Common myeloid progenitor, CD34-positive (primary cell): Measurements from ENCODE around the gene ACIN1.

ENCODE experiments used
- CTCF ChIA-PET: fragments of 350-600 bp; sonication (Branson Sonifier 250); formaldehyde crosslinking; loops from one replicate; lab custom pipeline; 2021; ENCODE audit warnings: antibody characterized with exemption; lab: Charles Lee
- POLR2A ChIA-PET: fragments of 350-600 bp; sonication (Branson Sonifier 250); formaldehyde crosslinking; loops from one replicate; lab custom pipeline; 2021; ENCODE audit warnings: antibody characterized with exemption; lab: Charles Lee
- DNase-seq, 3 donors: peaks; one replicate each; pipeline versions ENCODE4 v3.0.0 to v3.0.0-alpha.2; 2013
- H3K27ac ChIP-seq, 2 experiments: 1 replicate in 1 of 2; 2 replicates in 1 of 2; pipeline ENCODE4 v1.7.0; 2013; ENCODE audit warnings: inconsistent platforms in 2 of 2, low read length in 2 of 2, mild to moderate bottlenecking in 2 of 2, low read depth in 1 of 2, moderate library complexity in 1 of 2; ENCODE audit not compliant: severe bottlenecking in 2 of 2, insufficient read depth in 1 of 2, poor library complexity in 1 of 2
- H3K27me3 ChIP-seq, 5 experiments: replicated peaks in 2 of 5; 1 replicate in 3 of 5; 2 replicates in 2 of 5; pipeline versions ENCODE4 v1.6.1 to v1.7.0; 2013; ENCODE audit warnings: low read length in 4 of 5, mild to moderate bottlenecking in 2 of 5, moderate library complexity in 2 of 5, inconsistent platforms in 1 of 5; ENCODE audit not compliant: insufficient read depth in 5 of 5, control insufficient read depth in 4 of 5
- H3K36me3 ChIP-seq, 4 experiments: 1 replicate in 2 of 4; 2 replicates in 2 of 4; pipeline versions ENCODE4 v1.6.1 to v1.7.0; 2013; ENCODE audit warnings: low read length in 3 of 4, control low read depth in 1 of 4, mild to moderate bottlenecking in 1 of 4; ENCODE audit not compliant: control insufficient read depth in 4 of 4, insufficient read depth in 4 of 4
- H3K4me1 ChIP-seq, 4 experiments: 1 replicate in 3 of 4; 2 replicates in 1 of 4; pipeline versions ENCODE4 v1.6.1 to v1.7.1; 2013; ENCODE audit warnings: low read length in 3 of 4, mild to moderate bottlenecking in 3 of 4, control low read depth in 1 of 4, inconsistent platforms in 1 of 4, moderate library complexity in 1 of 4; ENCODE audit not compliant: control insufficient read depth in 4 of 4, insufficient read depth in 4 of 4; ENCODE audit errors: control extremely low read depth in 1 of 4
- H3K4me3 ChIP-seq, 7 experiments: 1 replicate in 4 of 7; 2 replicates in 3 of 7; pipeline versions ENCODE4 v1.5.1 to v1.7.0; 2013; ENCODE audit warnings: mild to moderate bottlenecking in 7 of 7, low read length in 6 of 7, moderate library complexity in 6 of 7, inconsistent platforms in 2 of 7, low read depth in 2 of 7, control low read depth in 1 of 7; ENCODE audit not compliant: insufficient read depth in 4 of 7, control insufficient read depth in 1 of 7; ENCODE audit errors: extremely low read depth in 1 of 7
- H3K9me3 ChIP-seq, 5 experiments: 1 replicate in 4 of 5; 2 replicates in 1 of 5; pipeline versions ENCODE4 v1.6.1 to v1.7.1; 2013; ENCODE audit warnings: low read length in 4 of 5, mild to moderate bottlenecking in 2 of 5, inconsistent platforms in 1 of 5, low read depth in 1 of 5, moderate library complexity in 1 of 5; ENCODE audit not compliant: control insufficient read depth in 4 of 5, insufficient read depth in 2 of 5; ENCODE audit errors: control extremely low read depth in 1 of 5
- whole genome bisulfite sequencing: methylation state at CpG from one replicate; pipeline ENCODE4 v1.1.5; 2013; ENCODE audit not compliant: insufficient coverage; 5-methylcytosine and 5-hydroxymethylcytosine counted together

ACIN1 gene

GRCh38 chr14:23093991-23094665, 808 bp downstream of the ACIN1 start:
- peaks cover 15 to 33% (median 20%) of the 10 kb centered on the region in 4 experiments for H3K4me1 ChIP-seq
- DNase-seq: peak; percentile 48 to 91 (median 64)
- H3K9me3 ChIP-seq: no peaks in the 10 kb centered on the region
- CTCF ChIA-PET: interaction anchor here (0.9 to 3.5 kb wide), 13 partner anchors 8 to 99 kb away, joined by 3 to 34 read pairs (median 9); partner anchors contain the start of gene CEBPE
- POLR2A ChIA-PET: interaction anchor here (1.0 to 2.4 kb wide), 6 partner anchors 8 to 24 kb away, joined by 3 to 16 read pairs (median 4); no protein-coding TSS in a partner anchor
- H3K4me3 ChIP-seq: peak overlapping the region; percentile 85 to 100 (median 96)
- WGBS: 2% methylated on average over 9 of the region's 14 CpGs
- H3K27ac ChIP-seq: peak overlapping the region; percentile 98 to 99
- no peaks in the 10 kb centered on the region for H3K27me3 ChIP-seq
- H3K36me3 ChIP-seq: peaks cover 14 to 58% (median 36%) of the 10 kb centered on the region in 4 experiments

GRCh38 chr14:23093526-23093925, 1.4 kb downstream of the ACIN1 start:
- ChIA-PET POLR2A (interaction anchor here (1.5 kb wide), 1 partner anchor 11 kb away, joined by 3 read pairs; no protein-coding TSS in a partner anchor), CTCF (interaction anchor here (1.8 to 3.5 kb wide), 5 partner anchors 16 to 32 kb away, joined by 6 to 34 read pairs (median 24); no protein-coding TSS in a partner anchor)
- peak overlapping the region in 6 of 7 experiments; percentile 85 to 100 (median 96) for H3K4me3 ChIP-seq
- H3K27me3 ChIP-seq: no peaks in the 10 kb centered on the region
- H3K27ac ChIP-seq: peak overlapping the region in 1 of 2 experiments; percentile 99
- 91% methylated on average over 1 of the region's 2 CpGs for WGBS
- DNase-seq: no peak
- peaks cover 15 to 33% (median 20%) of the 10 kb centered on the region in 4 experiments for H3K4me1 ChIP-seq
- H3K9me3 ChIP-seq: no peaks in the 10 kb centered on the region
- H3K36me3 ChIP-seq: peaks cover 16 to 58% (median 35%) of the 10 kb centered on the region in 4 experiments

- ChIA-PET POLR2A (no interaction called here), CTCF (interaction anchor here (0.9 to 14.0 kb wide), 5 partner anchors 9 to 35 kb away, joined by 3 to 153 read pairs (median 7); no protein-coding TSS in a partner anchor)
- WGBS: 100% methylated on average over 1 of the region's 2 CpGs
- no peaks in the 10 kb centered on the region for H3K27me3 ChIP-seq
- H3K4me3 ChIP-seq: peak overlapping the region in 3 of 7 experiments; percentile 85 to 100 (median 89)
- peaks cover 15 to 33% (median 20%) of the 10 kb centered on the region in 4 experiments for H3K4me1 ChIP-seq
- no peaks in the 10 kb centered on the region for H3K9me3 ChIP-seq
- H3K27ac ChIP-seq: peak overlapping the region in 1 of 2 experiments; percentile 99
- peaks cover 16 to 58% (median 35%) of the 10 kb centered on the region in 4 experiments for H3K36me3 ChIP-seq
- no peak for DNase-seq
Observed at GRCh38 chr14:23093104-23093503, 1.8 kb downstream of the ACIN1 start.

- no peak for DNase-seq
- POLR2A ChIA-PET: no interaction called here
- Histone ChIP-seq H3K27me3 (no peaks in the 10 kb centered on the region), H3K36me3 (peaks cover 21 to 65% (median 41%) of the 10 kb centered on the region in 4 experiments), H3K9me3 (no peaks in the 10 kb centered on the region), H3K27ac (no peak overlapping the region), H3K4me1 (peaks cover 12 to 26% (median 15%) of the 10 kb centered on the region in 4 experiments), H3K4me3 (no peak overlapping the region)
- 80% methylated on average over 5 of the region's 12 CpGs for WGBS
- CTCF ChIA-PET: interaction anchor here (0.7 to 14.0 kb wide), 11 partner anchors 9 to 34 kb away, joined by 3 to 153 read pairs (median 3); no protein-coding TSS in a partner anchor
Observed at GRCh38 chr14:23091294-23092225, 3.4 kb downstream of the ACIN1 start.

GRCh38 chr14:23090254-23090636, 4.7 kb downstream of the ACIN1 start:
- H3K27me3 ChIP-seq: no peaks in the 10 kb centered on the region
- peaks cover 30 to 78% (median 52%) of the 10 kb centered on the region in 4 experiments for H3K36me3 ChIP-seq
- no peak overlapping the region for H3K4me3 ChIP-seq
- H3K27ac ChIP-seq: no peak overlapping the region
- WGBS: 98% methylated on average over 4 of the region's 4 CpGs
- H3K9me3 ChIP-seq: no peaks in the 10 kb centered on the region
- CTCF ChIA-PET: interaction anchor here (0.8 to 14.0 kb wide), 6 partner anchors 9 to 162 kb away, joined by 3 to 153 read pairs (median 8); partner anchors contain the start of gene CDH24
- peaks cover 9 to 19% (median 11%) of the 10 kb centered on the region in 4 experiments for H3K4me1 ChIP-seq
- no peak for DNase-seq
- POLR2A ChIA-PET: interaction anchor here (0.8 kb wide), 1 partner anchor 18 kb away, joined by 11 read pairs; no protein-coding TSS in a partner anchor

- Histone ChIP-seq H3K4me1 (peaks cover 9 to 19% (median 11%) of the 10 kb centered on the region in 4 experiments), H3K27me3 (no peaks in the 10 kb centered on the region), H3K27ac (no peak overlapping the region), H3K36me3 (peaks cover 30 to 83% (median 56%) of the 10 kb centered on the region in 4 experiments), H3K9me3 (no peaks in the 10 kb centered on the region), H3K4me3 (no peak overlapping the region)
- ChIA-PET CTCF (interaction anchor here (0.8 to 14.0 kb wide), 8 partner anchors 10 to 162 kb away, joined by 3 to 153 read pairs (median 8); partner anchors contain the start of gene CDH24), POLR2A (interaction anchor here (0.7 to 1.4 kb wide), 3 partner anchors 19 to 87 kb away, joined by 3 to 11 read pairs (median 3); no protein-coding TSS in a partner anchor)
- DNase-seq: no peak
- WGBS: 100% methylated on average over 6 of the region's 12 CpGs
Observed at GRCh38 chr14:23089498-23090253, 5.3 kb downstream of the ACIN1 start.
